H9 (cell line): ENCODE data around the gene MMP14. TPM values are rescaled to one million over a fixed set of nuclear protein-coding genes. Genes with fewer than 3 reads are reported as not detected.

ENCODE experiments used
- DNase-seq: peaks from one replicate; pipeline ENCODE4 v3.0.0-alpha.2; 2017
- H2AFZ ChIP-seq: one replicate; pipeline ENCODE4 v1.6.1; 2013; ENCODE audit warnings: mild to moderate bottlenecking, low read length, control low read depth, moderate library complexity
- H2AK5ac ChIP-seq: 2 replicates; pipeline ENCODE4 v1.6.1; 2013; ENCODE audit warnings: low read length, control low read depth, mixed read lengths; ENCODE audit not compliant: insufficient read length
- H2BK120ac ChIP-seq: one replicate; pipeline ENCODE4 v1.6.1; 2013; ENCODE audit warnings: low read depth, mild to moderate bottlenecking, low read length, control low read depth, inconsistent platforms; ENCODE audit not compliant: poor library complexity, severe bottlenecking
- H2BK12ac ChIP-seq: 2 replicates; pipeline ENCODE4 v1.6.1; 2013; ENCODE audit warnings: low read length, control low read depth, mixed read lengths, low read depth; ENCODE audit not compliant: insufficient read length
- H2BK15ac ChIP-seq: 2 replicates; pipeline ENCODE4 v1.6.1; 2013; ENCODE audit warnings: low read depth, low read length, control low read depth
- H2BK20ac ChIP-seq: one replicate; pipeline ENCODE4 v1.6.1; 2013; ENCODE audit warnings: low read depth, mild to moderate bottlenecking, low read length, control low read depth, inconsistent platforms; ENCODE audit not compliant: poor library complexity, severe bottlenecking
- H2BK5ac ChIP-seq: 2 replicates; pipeline ENCODE4 v1.6.1; 2013; ENCODE audit warnings: low read length, control low read depth, mixed read lengths; ENCODE audit not compliant: insufficient read length
- H3K14ac ChIP-seq: 2 replicates; pipeline ENCODE4 v1.6.1; 2013; ENCODE audit warnings: low read length, control low read depth; ENCODE audit not compliant: insufficient read depth
- H3K18ac ChIP-seq: 2 replicates; pipeline ENCODE4 v1.6.1; 2013; ENCODE audit warnings: low read depth, mild to moderate bottlenecking, mixed read lengths, low read length, control low read depth; ENCODE audit not compliant: insufficient read length
- H3K23ac ChIP-seq: 2 replicates; pipeline ENCODE4 v1.6.1; 2013; ENCODE audit warnings: low read length, control low read depth, mixed read lengths, low read depth; ENCODE audit not compliant: insufficient read length
- H3K23me2 ChIP-seq: 2 replicates; pipeline ENCODE4 v1.6.1; 2013; ENCODE audit warnings: low read depth, mild to moderate bottlenecking, mixed read lengths, low read length, control low read depth; ENCODE audit not compliant: insufficient read length, poor library complexity, severe bottlenecking
- H3K27ac ChIP-seq: 2 replicates; pipeline ENCODE4 v1.5.1; 2013; ENCODE audit warnings: low read length, control low read depth, mixed read lengths, low read depth; ENCODE audit not compliant: insufficient read length
- H3K27me3 ChIP-seq: 2 replicates; pipeline ENCODE4 v1.6.1; 2013; ENCODE audit warnings: low read length, control low read depth, inconsistent platforms; ENCODE audit not compliant: insufficient read depth
- H3K4ac ChIP-seq: 2 replicates; pipeline ENCODE4 v1.6.1; 2013; ENCODE audit warnings: low read depth, mild to moderate bottlenecking, control low read depth, inconsistent platforms, low read length, moderate library complexity
- H3K4me1 ChIP-seq: 2 replicates; pipeline ENCODE4 v1.6.1; 2013; ENCODE audit warnings: low read length, control low read depth, inconsistent platforms; ENCODE audit not compliant: insufficient read depth
- H3K4me2 ChIP-seq: 2 replicates; pipeline ENCODE4 v1.6.1; 2013; ENCODE audit warnings: low read length, control low read depth, mixed read lengths; ENCODE audit not compliant: insufficient read length, insufficient read depth
- H3K56ac ChIP-seq: 2 replicates; pipeline ENCODE4 v1.6.1; 2013; ENCODE audit warnings: low read depth, mild to moderate bottlenecking, mixed read lengths, low read length, control low read depth; ENCODE audit not compliant: insufficient read length
- H3K79me1 ChIP-seq: 2 replicates; pipeline ENCODE4 v1.6.1; 2013; ENCODE audit warnings: low read depth, mild to moderate bottlenecking, moderate library complexity, low read length, control low read depth, inconsistent platforms; ENCODE audit not compliant: insufficient read depth, poor library complexity, severe bottlenecking
- H3K79me2 ChIP-seq: 2 replicates; pipeline ENCODE4 v1.6.1; 2013; ENCODE audit warnings: low read length, control low read depth, inconsistent platforms; ENCODE audit not compliant: insufficient read depth
- H3K9ac ChIP-seq: 2 replicates; pipeline ENCODE4 v1.6.1; 2013; ENCODE audit warnings: low read length, control low read depth, mixed read lengths; ENCODE audit not compliant: insufficient read length; ENCODE audit errors: extremely low read depth
- H3K9me3 ChIP-seq: one replicate; pipeline ENCODE4 v1.6.1; 2013; ENCODE audit warnings: low read depth, low read length, inconsistent platforms; ENCODE audit not compliant: control insufficient read depth
- H3T11ph ChIP-seq: one replicate; pipeline ENCODE4 v1.6.1; 2013; ENCODE audit warnings: mild to moderate bottlenecking, low read length, control low read depth, inconsistent platforms
- H4K20me1 ChIP-seq: one replicate; pipeline ENCODE4 v1.6.1; 2013; ENCODE audit not compliant: control insufficient read depth, insufficient read length, insufficient read depth
- H4K5ac ChIP-seq: 2 replicates; pipeline ENCODE4 v1.6.1; 2013; ENCODE audit warnings: low read depth, mild to moderate bottlenecking, mixed read lengths, low read length, control low read depth; ENCODE audit not compliant: insufficient read length
- H4K8ac ChIP-seq: replicated peaks from 2 replicates; pipeline ENCODE4 v1.6.1; 2013; ENCODE audit warnings: low read length, control low read depth, mixed read lengths, low read depth; ENCODE audit not compliant: insufficient read length
- H4K91ac ChIP-seq: 2 replicates; pipeline ENCODE4 v1.6.1; 2013; ENCODE audit warnings: low read depth, mild to moderate bottlenecking, moderate library complexity, mixed read lengths, low read length, control low read depth; ENCODE audit not compliant: insufficient read length
- H3K27ac Mint-ChIP-seq, 3 experiments: 2 replicates in 2 of 3; 3 replicates in 1 of 3; pipeline ENCODE4 v1.8.0; 2020 to 2021; ENCODE audit warnings: mixed read lengths in 3 of 3, mild to moderate bottlenecking in 1 of 3, moderate library complexity in 1 of 3
- H3K27me3 Mint-ChIP-seq: 2 replicates; pipeline ENCODE4 v1.8.0; 2021; ENCODE audit warnings: low read depth, mild to moderate bottlenecking, moderate library complexity, mixed read lengths
- H3K36me3 Mint-ChIP-seq, 3 experiments: 2 replicates in 2 of 3; 3 replicates in 1 of 3; pipeline ENCODE4 v1.8.0; 2020 to 2021; ENCODE audit warnings: low read depth in 3 of 3, mixed read lengths in 3 of 3; ENCODE audit not compliant: insufficient read depth in 1 of 3
- H3K4me1 Mint-ChIP-seq, 2 experiments: 2 replicates each; pipeline ENCODE4 v1.8.0; 2020; ENCODE audit warnings: mixed read lengths in 2 of 2
- H3K4me3 Mint-ChIP-seq, 2 experiments: 2 replicates in 1 of 2; 3 replicates in 1 of 2; pipeline ENCODE4 v1.8.0; 2020 to 2021; ENCODE audit warnings: mild to moderate bottlenecking in 2 of 2, mixed read lengths in 2 of 2, moderate library complexity in 1 of 2
- H3K9me3 Mint-ChIP-seq, 2 experiments: 2 replicates in 1 of 2; 3 replicates in 1 of 2; pipeline ENCODE4 v1.8.0; 2020; ENCODE audit warnings: mild to moderate bottlenecking in 2 of 2, mixed read lengths in 2 of 2, moderate library complexity in 1 of 2
- WGBS: extraction: QIAGEN DNeasy Blood & Tissue Kit; methylation state at CpG from one replicate; pipeline ENCODE4 v1.1.7; 2013; ENCODE audit warnings: missing lambda C conversion rate, low lambda C conversion rate, mixed read lengths; ENCODE audit not compliant: insufficient read length; ENCODE audit errors: extremely low coverage; 5-methylcytosine and 5-hydroxymethylcytosine counted together
- total RNA-seq: library from RNA; stranded (reverse); gene quantifications from 2 replicates; pipeline ENCODE4 v1.2.1, GENCODE V29; 2021
- TF ChIP-seq, protein P1 (sequence below): fragments of 200-600 bp; sonication (generic); conservative IDR thresholded peaks from 3 replicates; pipeline ENCODE4 v1.8.0; 2021; ENCODE audit warnings: antibody characterized with exemption, mild to moderate bottlenecking

The MMP14 gene
- total RNA-seq, 1 experiment from 2014 or later: 56.5 TPM

DNA sequence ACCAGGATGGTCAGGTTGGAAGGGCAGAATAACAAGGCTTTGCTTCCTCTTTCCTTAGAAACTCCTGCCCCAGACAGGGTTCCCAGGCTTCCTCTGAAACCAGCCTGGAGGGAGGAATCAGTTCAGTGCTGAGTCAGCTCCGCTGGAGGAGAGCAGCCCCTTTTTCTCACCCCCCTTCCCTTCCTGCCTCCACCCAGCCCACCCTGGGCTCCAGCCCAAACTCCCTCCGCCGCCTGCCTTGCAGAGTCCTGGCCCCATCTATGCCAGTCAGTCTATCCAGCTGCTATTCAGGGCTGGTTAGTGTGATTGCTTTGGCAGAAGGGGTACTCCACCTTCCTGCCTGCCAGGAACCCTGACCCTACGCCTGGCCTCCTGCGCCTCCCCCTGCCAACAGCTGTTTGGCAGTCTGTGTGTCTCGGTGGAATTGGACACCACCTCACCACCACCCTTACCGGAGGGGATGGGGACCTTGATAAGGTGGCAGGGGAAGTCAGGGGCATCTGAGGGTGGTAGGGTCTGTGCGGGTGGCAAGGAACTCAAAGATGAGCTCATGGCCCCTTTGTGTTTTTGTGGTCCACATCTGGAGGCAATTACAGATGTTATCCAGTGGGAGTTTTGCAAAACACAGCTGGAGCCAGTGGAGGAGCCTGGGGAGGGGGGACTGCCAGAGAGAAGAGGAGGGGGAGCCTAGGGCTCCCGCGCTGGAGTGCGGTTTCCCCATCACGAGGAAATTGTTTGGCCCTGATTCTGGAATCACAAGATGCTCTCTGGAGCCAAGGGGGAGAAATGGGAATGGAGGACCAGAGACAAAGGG is 12.2 kb downstream of the MMP14 start:
- peak overlapping the region; percentile 25 to 90 (median 90); a peak in 4 of 7 replicates for H3K27ac Mint-ChIP-seq
- Histone ChIP-seq H3K18ac (no peak overlapping the region), H2BK15ac (no peak overlapping the region), H3K56ac (no peak overlapping the region), H3K9ac (no peak overlapping the region), H3K23me2 (no peaks in the 10 kb centered on the region), H3K9me3 (no peaks in the 10 kb centered on the region), H3K79me1 (no peaks in the 10 kb centered on the region), H3K14ac (no peak overlapping the region), H4K91ac (no peak overlapping the region), H3K23ac (no peak overlapping the region), H2AFZ (no peak overlapping the region), H3K27me3 (no peaks in the 10 kb centered on the region), H4K20me1 (no peaks in the 10 kb centered on the region), H3K27ac (no peak overlapping the region), H4K8ac (no peak overlapping the region), H2BK120ac (no peak overlapping the region), H3T11ph (no peak overlapping the region), H3K79me2 (no peaks in the 10 kb centered on the region), H2BK5ac (no peak overlapping the region), H3K4me1 (peaks cover 2% of the 10 kb centered on the region; the same call in 1 of the 2 replicates), H2BK12ac (no peak overlapping the region), H2BK20ac (no peak overlapping the region), H4K5ac (no peak overlapping the region), H2AK5ac (no peak overlapping the region), H3K4me2 (no peak overlapping the region), H3K4ac (no peak overlapping the region)
- H3K4me3 Mint-ChIP-seq: peak overlapping the region in 1 of 2 experiments; percentile 27; a peak in 1 of 5 replicates
- H3K27me3 Mint-ChIP-seq: no peaks in the 10 kb centered on the region; the same call in 1 of the 2 replicates
- peaks cover 9 to 30% (median 28%) of the 10 kb centered on the region in 3 experiments for H3K36me3 Mint-ChIP-seq
- TF ChIP-seq, protein P1, sequence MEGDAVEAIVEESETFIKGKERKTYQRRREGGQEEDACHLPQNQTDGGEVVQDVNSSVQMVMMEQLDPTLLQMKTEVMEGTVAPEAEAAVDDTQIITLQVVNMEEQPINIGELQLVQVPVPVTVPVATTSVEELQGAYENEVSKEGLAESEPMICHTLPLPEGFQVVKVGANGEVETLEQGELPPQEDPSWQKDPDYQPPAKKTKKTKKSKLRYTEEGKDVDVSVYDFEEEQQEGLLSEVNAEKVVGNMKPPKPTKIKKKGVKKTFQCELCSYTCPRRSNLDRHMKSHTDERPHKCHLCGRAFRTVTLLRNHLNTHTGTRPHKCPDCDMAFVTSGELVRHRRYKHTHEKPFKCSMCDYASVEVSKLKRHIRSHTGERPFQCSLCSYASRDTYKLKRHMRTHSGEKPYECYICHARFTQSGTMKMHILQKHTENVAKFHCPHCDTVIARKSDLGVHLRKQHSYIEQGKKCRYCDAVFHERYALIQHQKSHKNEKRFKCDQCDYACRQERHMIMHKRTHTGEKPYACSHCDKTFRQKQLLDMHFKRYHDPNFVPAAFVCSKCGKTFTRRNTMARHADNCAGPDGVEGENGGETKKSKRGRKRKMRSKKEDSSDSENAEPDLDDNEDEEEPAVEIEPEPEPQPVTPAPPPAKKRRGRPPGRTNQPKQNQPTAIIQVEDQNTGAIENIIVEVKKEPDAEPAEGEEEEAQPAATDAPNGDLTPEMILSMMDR: no peak
- WGBS: no CpG with 5 or more reads among the region's 12 CpGs
- H3K9me3 Mint-ChIP-seq: no peaks in the 10 kb centered on the region
- H3K4me1 Mint-ChIP-seq: peaks cover 22 to 28% of the 10 kb centered on the region in 2 experiments
- DNase-seq: peak; percentile 48
